MCF 10A (cell line): Measurements from ENCODE around the gene HYAL1. TPM values are rescaled to one million over a fixed set of nuclear protein-coding genes. Genes with fewer than 3 reads are reported as not detected.
"Not testable (repeated sequence)": the region's sequence is repeated elsewhere in the genome, so short reads cannot be mapped to it uniquely, and the experiment has no call there.

ENCODE experiments used
- BruUV-seq: library from RNA; stranded (reverse); fragments of 400-500 nt; replicated peaks from 2 replicates; lab custom pipeline; 2021; lab: Mats Ljungman, UMichigan
- CTCF ChIA-PET: fragments of 300-600 bp; sonication (Branson Sonifier 250); formaldehyde crosslinking; extraction: SDS; loops from one replicate; lab custom pipeline; 2021; ENCODE audit warnings: antibody characterized with exemption, inconsistent platforms; lab: Yijun Ruan, JAX
- POLR2A ChIA-PET: fragments of 300-600, 350-650 bp; sonication (Branson Sonifier 250); formaldehyde crosslinking; extraction: SDS; loops from one replicate; lab custom pipeline; 2020; ENCODE audit warnings: antibody characterized with exemption, inconsistent platforms; lab: Yijun Ruan, JAX
- DNase-seq: peaks from one replicate; pipeline ENCODE4 v3.0.0-alpha.2; 2018; ENCODE audit not compliant: unreplicated experiment
- H3K27ac Mint-ChIP-seq: one replicate; pipeline ENCODE4 v1.8.0; 2022; ENCODE audit warnings: mild to moderate bottlenecking, low read depth, mixed read lengths; ENCODE audit not compliant: unreplicated experiment
- H3K27me3 Mint-ChIP-seq: one replicate; pipeline ENCODE4 v1.8.0; 2022; ENCODE audit warnings: mixed read lengths; ENCODE audit not compliant: insufficient read depth, unreplicated experiment
- H3K36me3 Mint-ChIP-seq: one replicate; pipeline ENCODE4 v1.8.0; 2022; ENCODE audit warnings: mild to moderate bottlenecking, moderate library complexity, mixed read lengths; ENCODE audit not compliant: insufficient read depth, unreplicated experiment
- H3K4me1 Mint-ChIP-seq: one replicate; pipeline ENCODE4 v1.8.0; 2022; ENCODE audit warnings: mixed read lengths; ENCODE audit not compliant: insufficient read depth, unreplicated experiment
- H3K4me3 Mint-ChIP-seq: one replicate; pipeline ENCODE4 v1.8.0; 2022; ENCODE audit warnings: mild to moderate bottlenecking, moderate library complexity, mixed read lengths; ENCODE audit not compliant: unreplicated experiment
- H3K9me3 Mint-ChIP-seq: one replicate; pipeline ENCODE4 v1.8.0; 2022; ENCODE audit warnings: mixed read lengths; ENCODE audit not compliant: unreplicated experiment
- intact Hi-C: fragments of 100-400 bp; cut with micrococcal nuclease; formaldehyde crosslinking; loops from 2 replicates; pipeline ENCODE4 v1.14.1; 2022
- total RNA-seq: library from RNA; stranded (reverse); gene quantifications from 2 replicates; pipeline ENCODE4 v1.2.3, GENCODE V29; 2022
- TF ChIP-seq, protein P1 (sequence below): fragments of 200-600 bp; IDR thresholded peaks from one replicate; pipeline ENCODE4 v1.8.0; 2022; ENCODE audit warnings: antibody characterized with exemption, mild to moderate bottlenecking; ENCODE audit not compliant: unreplicated experiment

HYAL1 gene
- total RNA-seq, 1 experiment from 2014 or later = 0.70 TPM

GRCh38 chr3:50314816-50315215 lies 11.4 kb upstream of the HYAL1 start:
- BruUV-seq = no TSS peak
- ChIA-PET POLR2A (interaction anchor here (2.3 to 3.2 kb wide), 3 partner anchors 13 to 23 kb away, joined by 6 to 30 read pairs (median 14); partner anchors contain the start of genes HYAL3, IFRD2, NAA80 and TUSC2), CTCF (interaction anchor here (0.6 to 2.3 kb wide), 4 partner anchors 9 to 73 kb away, joined by 3 to 23 read pairs (median 4); partner anchors contain the start of gene HYAL2)
- Mint-ChIP-seq H3K36me3 (peaks cover 6% of the 10 kb centered on the region), H3K9me3 (no peaks in the 10 kb centered on the region), H3K27me3 (no peaks in the 10 kb centered on the region), H3K4me1 (peaks cover 31% of the 10 kb centered on the region), H3K4me3 (no peak overlapping the region), H3K27ac (peak overlapping the region; percentile 46)
- DNase-seq = no peak
- TF ChIP-seq, protein P1, sequence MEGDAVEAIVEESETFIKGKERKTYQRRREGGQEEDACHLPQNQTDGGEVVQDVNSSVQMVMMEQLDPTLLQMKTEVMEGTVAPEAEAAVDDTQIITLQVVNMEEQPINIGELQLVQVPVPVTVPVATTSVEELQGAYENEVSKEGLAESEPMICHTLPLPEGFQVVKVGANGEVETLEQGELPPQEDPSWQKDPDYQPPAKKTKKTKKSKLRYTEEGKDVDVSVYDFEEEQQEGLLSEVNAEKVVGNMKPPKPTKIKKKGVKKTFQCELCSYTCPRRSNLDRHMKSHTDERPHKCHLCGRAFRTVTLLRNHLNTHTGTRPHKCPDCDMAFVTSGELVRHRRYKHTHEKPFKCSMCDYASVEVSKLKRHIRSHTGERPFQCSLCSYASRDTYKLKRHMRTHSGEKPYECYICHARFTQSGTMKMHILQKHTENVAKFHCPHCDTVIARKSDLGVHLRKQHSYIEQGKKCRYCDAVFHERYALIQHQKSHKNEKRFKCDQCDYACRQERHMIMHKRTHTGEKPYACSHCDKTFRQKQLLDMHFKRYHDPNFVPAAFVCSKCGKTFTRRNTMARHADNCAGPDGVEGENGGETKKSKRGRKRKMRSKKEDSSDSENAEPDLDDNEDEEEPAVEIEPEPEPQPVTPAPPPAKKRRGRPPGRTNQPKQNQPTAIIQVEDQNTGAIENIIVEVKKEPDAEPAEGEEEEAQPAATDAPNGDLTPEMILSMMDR = no peak
- intact Hi-C loops = no loop called here

DNA sequence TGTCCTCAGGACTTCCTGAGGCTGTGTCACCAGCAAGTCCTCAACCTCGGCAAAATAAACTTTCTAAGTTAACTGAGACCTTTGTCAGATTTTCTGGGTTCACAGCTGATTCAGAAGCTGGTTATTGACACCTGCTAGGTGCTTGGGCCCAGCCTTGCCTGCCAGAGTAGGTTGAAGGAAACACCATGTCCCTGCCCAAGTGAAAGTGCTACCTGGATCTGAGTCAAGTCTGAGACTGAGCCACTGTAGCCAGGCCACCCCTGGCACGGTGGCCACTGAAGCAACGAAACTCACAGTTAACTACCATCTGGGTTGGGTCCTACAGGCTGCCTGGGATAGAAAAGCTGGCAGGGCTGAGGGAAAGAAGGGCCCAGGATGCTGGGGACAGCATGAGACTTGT lies 11.0 kb upstream of the HYAL1 start:
- Mint-ChIP-seq H3K27me3 (no peaks in the 10 kb centered on the region), H3K36me3 (peaks cover 6% of the 10 kb centered on the region), H3K4me3 (no peak overlapping the region), H3K9me3 (no peaks in the 10 kb centered on the region), H3K4me1 (peaks cover 32% of the 10 kb centered on the region), H3K27ac (peak overlapping the region; percentile 27)
- intact Hi-C loops = no loop called here
- TF ChIP-seq, protein P1 = no peak
- ChIA-PET POLR2A (interaction anchor here (0.7 to 2.3 kb wide), 3 partner anchors 14 to 35 kb away, joined by 3 to 6 read pairs (median 3); partner anchors contain the start of genes IFRD2, LSMEM2 and TUSC2), CTCF (interaction anchor here (0.6 to 2.3 kb wide), 4 partner anchors 9 to 237 kb away, joined by 3 to 23 read pairs (median 4); partner anchors contain the start of gene HYAL2)
- BruUV-seq = no TSS peak
- DNase-seq = no peak

GRCh38 chr3:50312041-50312440 lies 8.7 kb upstream of the HYAL1 start:
- DNase-seq, H3K27me3 Mint-ChIP-seq, H3K27ac Mint-ChIP-seq, intact Hi-C loops, POLR2A ChIA-PET, BruUV-seq, H3K4me3 Mint-ChIP-seq, H3K36me3 Mint-ChIP-seq, CTCF ChIA-PET, H3K9me3 Mint-ChIP-seq: not testable (repeated sequence)
- H3K4me1 Mint-ChIP-seq = peaks cover 22% of the 10 kb centered on the region

GRCh38 chr3:50304601-50305000 lies 1.2 kb upstream of the HYAL1 start:
- ChIA-PET POLR2A (interaction anchor here (0.7 to 1.6 kb wide), 3 partner anchors 13 to 57 kb away, joined by 4 to 5 read pairs (median 5); partner anchors contain the start of gene TUSC2), CTCF (no interaction called here)
- Mint-ChIP-seq H3K27me3 (no peaks in the 10 kb centered on the region), H3K9me3 (no peaks in the 10 kb centered on the region), H3K27ac (no peak overlapping the region), H3K4me1 (peaks cover 1% of the 10 kb centered on the region), H3K4me3 (no peak overlapping the region), H3K36me3 (no peaks in the 10 kb centered on the region)
- TF ChIP-seq, protein P1 = no peak
- no peak for DNase-seq
- intact Hi-C loops = no loop called here
- no TSS peak for BruUV-seq
